GM18951 (cell line): ENCODE measurements around the gene SLC2A9.

Source experiments
- POLR2A ChIP-seq: IDR thresholded peaks from 4 replicates; pipeline ENCODE4 v1.6.1; 2011; ENCODE audit warnings: mild to moderate bottlenecking; ENCODE audit not compliant: insufficient read length, insufficient read depth; ENCODE audit errors: extremely low read depth
- in situ Hi-C: fragments of 300-500 bp; cut with MboI; formaldehyde crosslinking; loops from one replicate; pipeline ENCODE4 v1.12.0; 2022; ENCODE audit warnings: low sequenced_read_pairs, mixed read lengths, inconsistent platforms; ENCODE audit not compliant: unreplicated experiment

Gene SLC2A9

GRCh38 chr4:9964879-9965278 lies 56.4 kb downstream of the SLC2A9 start:
- no peak for TF ChIP-seq POLR2A
- in situ Hi-C loops = no loop called here

GRCh38 chr4:9963328-9963727 lies 58.0 kb downstream of the SLC2A9 start:
- TF ChIP-seq POLR2A = no peak
- in situ Hi-C loops = no loop called here

- in situ Hi-C loops = no loop called here
- no peak for TF ChIP-seq POLR2A
These were observed 58.5 kb downstream of the SLC2A9 start for GRCh38 chr4:9962611-9963314.

GRCh38 chr4:9954468-9954867 lies 66.8 kb downstream of the SLC2A9 start:
- TF ChIP-seq POLR2A = no peak
- in situ Hi-C loops = no loop called here

GRCh38 chr4:9953089-9953488 lies 68.2 kb downstream of the SLC2A9 start:
- TF ChIP-seq POLR2A = no peak
- in situ Hi-C loops = no loop called here

- TF ChIP-seq POLR2A = no peak
- in situ Hi-C loops = no loop called here
These were observed 68.8 kb downstream of the SLC2A9 start for GRCh38 chr4:9952415-9952950.

GRCh38 chr4:9949573-9949972 lies 71.7 kb downstream of the SLC2A9 start:
- TF ChIP-seq POLR2A = no peak
- in situ Hi-C loops = no loop called here

GRCh38 chr4:9947168-9948062 lies 73.9 kb downstream of the SLC2A9 start:
- in situ Hi-C loops = no loop called here

GRCh38 chr4:9946170-9946569 lies 75.1 kb downstream of the SLC2A9 start:
- no peak for TF ChIP-seq POLR2A
- in situ Hi-C loops = no loop called here

More at GRCh38 chr4:9947168-9948062, 73.9 kb downstream of the SLC2A9 start:
- no peak for TF ChIP-seq POLR2A

GRCh38 chr4:9944431-9945425 lies 76.6 kb downstream of the SLC2A9 start:
- in situ Hi-C loops = no loop called here
- TF ChIP-seq POLR2A = no peak

GRCh38 chr4:9943761-9944160 lies 77.5 kb downstream of the SLC2A9 start:
- no peak for TF ChIP-seq POLR2A
- in situ Hi-C loops = no loop called here

GRCh38 chr4:9942921-9943600 lies 78.2 kb downstream of the SLC2A9 start:
- TF ChIP-seq POLR2A = no peak
- in situ Hi-C loops = no loop called here
